SK-N-SH (cell line): ENCODE data around the gene PRKCA. TPM values are rescaled to one million over a fixed set of nuclear protein-coding genes. Genes with fewer than 3 reads are reported as not detected.

Experiments used
- CTCF ChIA-PET: fragments of 300-600, 350-600 bp; formaldehyde crosslinking; extraction: SDS; loops from one replicate; lab custom pipeline; 2021; lab: Yijun Ruan, JAX
- POLR2A ChIA-PET: fragments of 350-600 bp; sonication (Branson Sonifier 250); formaldehyde crosslinking; extraction: SDS; loops from one replicate; lab custom pipeline; 2020; ENCODE audit warnings: antibody characterized with exemption, inconsistent platforms; lab: Yijun Ruan, JAX
- DNase-seq: peaks from one replicate; pipeline ENCODE4 v3.0.0; 2012
- H2AFZ ChIP-seq: fragments of 200-600 bp; sonication (generic); 2 replicates; pipeline ENCODE4 v1.8.1; 2016; ENCODE audit warnings: antibody characterized with exemption, mild to moderate bottlenecking, low read depth
- H3F3A ChIP-seq: fragments of 200-600 bp; sonication (generic); replicated peaks from 2 replicates; pipeline ENCODE3; 2016; ENCODE audit warnings: antibody characterized with exemption, mild to moderate bottlenecking; ENCODE audit not compliant: insufficient read depth
- H3K27ac ChIP-seq, 2 experiments: fragments of 200-500 bp in 1 of 2; fragments of 200-600 bp in 1 of 2; sonication (Bioruptor generic) in 1 of 2; sonication (generic), shearing (Covaris generic) in 1 of 2; 2 replicates each; pipeline versions ENCODE4 v1.5.1 to v1.6.1; 2014 to 2016; ENCODE audit warnings: low read depth in 2 of 2, inconsistent platforms in 1 of 2, low read length in 1 of 2, mild to moderate bottlenecking in 1 of 2, mixed read lengths in 1 of 2
- H3K27me3 ChIP-seq: fragments of 200-600 bp; sonication (generic), shearing (Covaris generic); 2 replicates; pipeline ENCODE4 v1.6.1; 2016; ENCODE audit warnings: mixed run types; ENCODE audit not compliant: insufficient read depth
- H3K36me3 ChIP-seq, 2 experiments: fragments of 200-500 bp in 1 of 2; fragments of 200-600 bp in 1 of 2; sonication (Bioruptor generic) in 1 of 2; sonication (generic) in 1 of 2; replicated peaks in 1 of 2; 2 replicates each; pipeline versions ENCODE3 to v1.5.1; 2014 to 2016; ENCODE audit warnings: low read length in 1 of 2, mild to moderate bottlenecking in 1 of 2; ENCODE audit not compliant: insufficient read depth in 2 of 2, control insufficient read depth in 1 of 2
- H3K4me1 ChIP-seq, 2 experiments: fragments of 200-500 bp in 1 of 2; fragments of 200-600 bp in 1 of 2; sonication (Bioruptor generic) in 1 of 2; sonication (generic), shearing (Covaris generic) in 1 of 2; 2 replicates each; pipeline versions ENCODE4 v1.5.1 to v1.6.1; 2014 to 2016; ENCODE audit warnings: low read depth in 1 of 2, low read length in 1 of 2, mixed run types in 1 of 2; ENCODE audit not compliant: insufficient read depth in 2 of 2, control insufficient read depth in 1 of 2
- H3K4me2 ChIP-seq: fragments of 200-600 bp; sonication (generic), shearing (Covaris generic); 2 replicates; pipeline ENCODE4 v1.6.1; 2017; ENCODE audit warnings: mixed run types
- H3K4me3 ChIP-seq, 2 experiments: fragments of 200-500 bp in 1 of 2; fragments of 200-600 bp in 1 of 2; sonication (Bioruptor generic) in 1 of 2; sonication (generic), shearing (Covaris generic) in 1 of 2; 2 replicates each; pipeline versions ENCODE4 v1.5.1 to v1.8.1; 2014 to 2016; ENCODE audit warnings: low read depth in 2 of 2, inconsistent platforms in 1 of 2, low read length in 1 of 2, mild to moderate bottlenecking in 1 of 2, mixed read lengths in 1 of 2, moderate library complexity in 1 of 2
- H3K79me2 ChIP-seq: fragments of 200-600 bp; sonication (generic); 2 replicates; pipeline ENCODE4 v1.8.1; 2017; ENCODE audit warnings: mild to moderate bottlenecking; ENCODE audit not compliant: insufficient read depth
- H3K9ac ChIP-seq: fragments of 200-600 bp; sonication (generic); 2 replicates; pipeline ENCODE4 v1.6.1; 2017; ENCODE audit warnings: mixed run types
- H3K9me2 ChIP-seq: fragments of 200-600 bp; sonication (generic); 2 replicates; pipeline ENCODE4 v1.6.1; 2017; ENCODE audit warnings: mixed run types
- H3K9me3 ChIP-seq: fragments of 200-600 bp; sonication (generic); 2 replicates; pipeline ENCODE4 v1.6.1; 2017; ENCODE audit warnings: mixed run types, mild to moderate bottlenecking, moderate library complexity
- H4K20me1 ChIP-seq: fragments of 200-600 bp; sonication (generic); 2 replicates; pipeline ENCODE4 v1.6.1; 2017; ENCODE audit warnings: mild to moderate bottlenecking, mixed run types; ENCODE audit not compliant: insufficient read depth
- EZH2phosphoT487 ChIP-seq: fragments of 200-600 bp; sonication (generic); IDR thresholded peaks from 2 replicates; pipeline ENCODE4 v1.6.1; 2017; ENCODE audit warnings: low read depth, mixed run types, mild to moderate bottlenecking, antibody characterized with exemption, moderate library complexity, borderline replicate concordance
- FOXJ3 ChIP-seq: sonication (generic); formaldehyde crosslinking; IDR thresholded peaks from 2 replicates; pipeline ENCODE4 v1.5.1; 2020; ENCODE audit warnings: mild to moderate bottlenecking, missing genetic modification reagents
- GABPA ChIP-seq: IDR thresholded peaks from 2 replicates; pipeline ENCODE4 v1.4.0; 2012; ENCODE audit warnings: low read depth, mild to moderate bottlenecking
- MEF2A ChIP-seq: IDR thresholded peaks from 2 replicates; pipeline ENCODE4 v1.4.0; 2012; ENCODE audit warnings: low read depth, borderline replicate concordance
- MXI1 ChIP-seq: IDR thresholded peaks from 2 replicates; pipeline ENCODE4 v1.6.1; 2012; ENCODE audit warnings: mild to moderate bottlenecking, low read depth, low read length, improper control_type of control experiment
- NFIC ChIP-seq: IDR thresholded peaks from 2 replicates; pipeline ENCODE4 v1.4.0; 2012; ENCODE audit warnings: borderline replicate concordance
- RAD21 ChIP-seq: IDR thresholded peaks from 2 replicates; pipeline ENCODE4 v1.6.1; 2012; ENCODE audit warnings: mild to moderate bottlenecking, low read length
- REST ChIP-seq: IDR thresholded peaks from 2 replicates; pipeline ENCODE4 v1.6.1; 2012; ENCODE audit warnings: mild to moderate bottlenecking, low read depth, low read length, moderate library complexity
- RFX5 ChIP-seq: IDR thresholded peaks from 2 replicates; pipeline ENCODE4 v1.6.1; 2012; ENCODE audit warnings: mild to moderate bottlenecking, improper control_type of control experiment, low read length
- RXRA ChIP-seq: IDR thresholded peaks from 2 replicates; pipeline ENCODE4 v1.4.0; 2012; ENCODE audit warnings: low read depth, mild to moderate bottlenecking, borderline replicate concordance
- SMC3 ChIP-seq: IDR thresholded peaks from 2 replicates; pipeline ENCODE4 v1.6.1; 2012; ENCODE audit warnings: low read depth, low read length, improper control_type of control experiment
- TAF1 ChIP-seq: IDR thresholded peaks from 2 replicates; pipeline ENCODE4 v1.6.1; 2012; ENCODE audit warnings: low read depth, mild to moderate bottlenecking, low read length, moderate library complexity, borderline replicate concordance
- TCF12 ChIP-seq: IDR thresholded peaks from 2 replicates; pipeline ENCODE4 v1.4.0; 2012
- USF1 ChIP-seq: IDR thresholded peaks from 2 replicates; pipeline ENCODE4 v1.4.0; 2012; ENCODE audit warnings: low read depth, borderline replicate concordance
- YY1 ChIP-seq: IDR thresholded peaks from 2 replicates; pipeline ENCODE4 v1.4.0; 2012; ENCODE audit warnings: low read depth, mild to moderate bottlenecking
- ZBTB33 ChIP-seq: IDR thresholded peaks from 2 replicates; pipeline ENCODE4 v1.4.0; 2012; ENCODE audit warnings: low read depth, borderline replicate concordance
- WGBS: methylation state at CpG from one replicate; pipeline ENCODE4 v1.1.6; 2017; ENCODE audit warnings: low lambda C conversion rate; 5-methylcytosine and 5-hydroxymethylcytosine counted together
- polyA plus RNA-seq, 3 experiments: library from polyadenylated mRNA; depleted of rRNA; stranded (reverse); fragments of >200 nt; gene quantifications; 2 replicates each; pipeline ENCODE4 v1.2.3, GENCODE V29; 2012
- TF ChIP-seq, protein P1 (sequence below): fragments of 150-350 bp; IDR thresholded peaks from 2 replicates; pipeline ENCODE4 v1.6.1; 2016; ENCODE audit warnings: mild to moderate bottlenecking, low read depth, low read length

PRKCA gene
- polyA plus RNA-seq, 1 of the 3 experiments (the other 2 are of a cell fraction): 108 TPM

- TF ChIP-seq EZH2phosphoT487: no peak
- no peak for TF ChIP-seq MXI1
- no peak for TF ChIP-seq MEF2A
- TF ChIP-seq, all 33 proteins: peak for 0
Observed at GRCh38 chr17:66449418-66449977, 147.1 kb downstream of the PRKCA start (continued).

GRCh38 chr17:66450008-66450851 lies 147.8 kb downstream of the PRKCA start:
- Histone ChIP-seq H3K27me3 (no peaks in the 10 kb centered on the region), H3K4me3 (no peak overlapping the region), H3K4me1 (peaks cover 14 to 28% of the 10 kb centered on the region in 2 experiments; a peak in 3 of 4 replicates), H3K4me2 (no peak overlapping the region), H3K79me2 (peaks cover 100% of the 10 kb centered on the region), H2AFZ (no peak overlapping the region), H3K27ac (peak overlapping the region in 1 of 2 experiments; percentile 24; a peak in 2 of 4 replicates), H3K9me2 (no peaks in the 10 kb centered on the region), H3K9ac (no peak overlapping the region), H3K36me3 (peaks cover under 1 to 13% of the 10 kb centered on the region in 2 experiments)
- POLR2A ChIA-PET: no interaction called here
- 92% methylated on average over 12 of the region's 12 CpGs for WGBS
- TF ChIP-seq RXRA: no peak
- no peak for TF ChIP-seq REST
- TF ChIP-seq NFIC: no peak
- TF ChIP-seq YY1: no peak
- no peak for TF ChIP-seq TCF12
- TF ChIP-seq ZBTB33: no peak
- TF ChIP-seq, protein P1, sequence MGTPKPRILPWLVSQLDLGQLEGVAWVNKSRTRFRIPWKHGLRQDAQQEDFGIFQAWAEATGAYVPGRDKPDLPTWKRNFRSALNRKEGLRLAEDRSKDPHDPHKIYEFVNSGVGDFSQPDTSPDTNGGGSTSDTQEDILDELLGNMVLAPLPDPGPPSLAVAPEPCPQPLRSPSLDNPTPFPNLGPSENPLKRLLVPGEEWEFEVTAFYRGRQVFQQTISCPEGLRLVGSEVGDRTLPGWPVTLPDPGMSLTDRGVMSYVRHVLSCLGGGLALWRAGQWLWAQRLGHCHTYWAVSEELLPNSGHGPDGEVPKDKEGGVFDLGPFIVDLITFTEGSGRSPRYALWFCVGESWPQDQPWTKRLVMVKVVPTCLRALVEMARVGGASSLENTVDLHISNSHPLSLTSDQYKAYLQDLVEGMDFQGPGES: no peak
- TF ChIP-seq GABPA: no peak
- no peak for TF ChIP-seq TAF1
- no peak for TF ChIP-seq SMC3
- TF ChIP-seq RFX5: no peak
- TF ChIP-seq FOXJ3 (CRISPR knock-in tag): no peak
- TF ChIP-seq MXI1: no peak
- no peak for TF ChIP-seq USF1
- no peak for TF ChIP-seq RAD21
- TF ChIP-seq, all 33 proteins: peak for 0
- CTCF ChIA-PET: interaction anchor here (0.6 to 3.0 kb wide), 8 partner anchors 8 to 248 kb away, joined by 3 to 14 read pairs (median 4); no protein-coding TSS in a partner anchor
- H3K9me3 ChIP-seq: no peaks in the 10 kb centered on the region
- H4K20me1 ChIP-seq: peaks cover 53% of the 10 kb centered on the region
- no peak for DNase-seq
- peaks cover 25% of the 10 kb centered on the region for H3F3A ChIP-seq
